Thyroid gland (tissue), 4 donors: ENCODE data around the gene CDH6. TPM values are rescaled to one million over a fixed set of nuclear protein-coding genes. Genes with fewer than 3 reads are reported as not detected.

Source experiments
- DNase-seq, 2 donors: peaks; one replicate each; pipeline ENCODE4 v3.0.0-alpha.2; 2019
- H3K27ac ChIP-seq, 3 donors: fragments of 200-600 bp; sonication (generic); 1 replicate in 2 of 3; 2 replicates in 1 of 3; pipeline ENCODE4 v1.5.1; 2016 to 2019; ENCODE audit warnings: mild to moderate bottlenecking in 1 of 3, moderate library complexity in 1 of 3
- H3K27me3 ChIP-seq: fragments of 200-600 bp; sonication (generic); one replicate; pipeline ENCODE4 v1.5.1; 2019
- H3K36me3 ChIP-seq, 2 donors: fragments of 200-600 bp; sonication (generic); one replicate each; pipeline ENCODE4 v1.5.1; 2016 to 2019
- H3K4me1 ChIP-seq, 2 donors: fragments of 200-600 bp; sonication (generic); one replicate each; pipeline ENCODE4 v1.5.1; 2017 to 2019
- H3K4me3 ChIP-seq, 3 donors: fragments of 200-600 bp; sonication (generic); replicated peaks in 1 of 3; 1 replicate in 2 of 3; 2 replicates in 1 of 3; pipeline ENCODE4 v1.5.1; 2016; ENCODE audit warnings: mild to moderate bottlenecking in 1 of 3
- H3K9me3 ChIP-seq: fragments of 200-600 bp; sonication (generic); one replicate; pipeline ENCODE4 v1.5.1; 2017
- CTCF ChIP-seq, 6 experiments: fragments of 200-600 bp in 3 of 6; fragments of 450-650 bp in 3 of 6; sonication (generic) in 3 of 6; IDR thresholded peaks; one replicate each; pipeline ENCODE4 v1.5.1; 2016 to 2019; ENCODE audit warnings: antibody characterized with exemption in 6 of 6, mild to moderate bottlenecking in 2 of 6, inconsistent platforms in 1 of 6, moderate library complexity in 1 of 6
- POLR2A ChIP-seq, 2 donors: fragments of 450-650 bp; IDR thresholded peaks; one replicate each; pipeline ENCODE4 v1.6.1; 2017; ENCODE audit warnings: antibody characterized with exemption in 2 of 2, mild to moderate bottlenecking in 2 of 2, moderate library complexity in 1 of 2
- WGBS, 2 donors: methylation state at CpG; one replicate each; pipeline ENCODE4 v1.1.5; 2017; 5-methylcytosine and 5-hydroxymethylcytosine counted together
- intact Hi-C: fragments of 100-400 bp; cut with DNase I; formaldehyde crosslinking; loops from one replicate; pipeline ENCODE4 v1.15.1; 2023
- total RNA-seq, 4 donors: library from RNA; depleted of rRNA; stranded (reverse); fragments of >200 nt; gene quantifications; one replicate each; pipeline ENCODE4 v1.2.3, GENCODE V29; 2016

The CDH6 gene
- total RNA-seq, 4 donors from 2014 or later: 1.0 to 3.0 (median 2.2) TPM

GRCh38 chr5:31194892-31195555 is 1.5 kb downstream of the CDH6 start:
- WGBS, 2 donors: 37 to 39% methylated on average over 5 of the region's 5 CpGs
- H3K9me3 ChIP-seq: no peaks in the 10 kb centered on the region
- intact Hi-C loops: no loop called here
- no peak for DNase-seq
- no peak overlapping the region for H3K27ac ChIP-seq
- H3K4me1 ChIP-seq: peaks cover 3 to 15% of the 10 kb centered on the region in 2 donors
- no peak for TF ChIP-seq CTCF (IDR thresholded peaks at IDR 0.05)
- no peak for TF ChIP-seq POLR2A (IDR thresholded peaks at IDR 0.05)
- H3K4me3 ChIP-seq: no peak overlapping the region
- H3K36me3 ChIP-seq: no peaks in the 10 kb centered on the region
- no peaks in the 10 kb centered on the region for H3K27me3 ChIP-seq

- Histone ChIP-seq H3K27ac (no peak overlapping the region), H3K4me1 (peaks cover 3 to 15% of the 10 kb centered on the region in 2 donors), H3K4me3 (no peak overlapping the region), H3K27me3 (no peaks in the 10 kb centered on the region), H3K9me3 (no peaks in the 10 kb centered on the region), H3K36me3 (no peaks in the 10 kb centered on the region)
- TF ChIP-seq CTCF (IDR thresholded peaks at IDR 0.05) (peak in 2 of 6 experiments; percentile 20 to 28), POLR2A (IDR thresholded peaks at IDR 0.05) (no peak)
- peak in 1 of 2 donors; percentile 6 for DNase-seq
- intact Hi-C loops: no loop called here
- 27 to 34% methylated on average over 2 of the region's 2 CpGs for whole genome bisulfite sequencing, 2 donors
These were observed 2.8 kb downstream of the CDH6 start for GRCh38 chr5:31196309-31196708.

GRCh38 chr5:31197183-31197582 is 3.7 kb downstream of the CDH6 start:
- no peaks in the 10 kb centered on the region for H3K36me3 ChIP-seq
- no peaks in the 10 kb centered on the region for H3K27me3 ChIP-seq
- no peak for DNase-seq
- no peaks in the 10 kb centered on the region for H3K9me3 ChIP-seq
- WGBS, 2 donors: 35 to 60% methylated on average over 1 of the region's 1 CpG
- H3K27ac ChIP-seq: peak overlapping the region in 1 of 3 donors; percentile 8
- intact Hi-C loops: no loop called here
- peaks cover 3 to 15% of the 10 kb centered on the region in 2 donors for H3K4me1 ChIP-seq
- no peak for TF ChIP-seq POLR2A (IDR thresholded peaks at IDR 0.05)
- TF ChIP-seq CTCF (IDR thresholded peaks at IDR 0.05): no peak
- no peak overlapping the region for H3K4me3 ChIP-seq

DNA sequence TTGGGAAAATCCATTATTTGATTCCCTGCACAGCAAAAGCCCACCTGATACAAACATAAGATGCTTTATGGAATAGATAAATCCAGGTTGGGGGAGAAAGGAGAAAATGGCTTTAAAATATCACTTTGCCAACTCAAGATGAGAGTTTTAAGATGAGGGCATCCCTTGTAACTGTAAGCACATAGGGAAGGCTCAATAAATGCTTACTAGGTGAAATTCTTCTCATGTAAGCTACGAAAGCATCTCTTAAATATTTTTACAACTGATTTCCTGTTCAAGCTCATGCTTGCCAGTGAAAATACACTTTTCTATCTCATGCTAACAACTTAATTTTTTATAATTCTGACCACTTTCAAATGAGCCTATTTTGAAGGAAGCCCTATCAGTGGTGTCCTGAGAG is 11.5 kb downstream of the CDH6 start:
- no peaks in the 10 kb centered on the region for H3K9me3 ChIP-seq
- no peak overlapping the region for H3K27ac ChIP-seq
- H3K27me3 ChIP-seq: no peaks in the 10 kb centered on the region
- intact Hi-C loops: no loop called here
- WGBS, 2 donors: 67 to 74% methylated on average over 1 of the region's 1 CpG
- no peak for DNase-seq
- no peak for TF ChIP-seq CTCF (IDR thresholded peaks at IDR 0.05)
- TF ChIP-seq POLR2A (IDR thresholded peaks at IDR 0.05): no peak
- H3K4me1 ChIP-seq: no peaks in the 10 kb centered on the region
- no peaks in the 10 kb centered on the region for H3K36me3 ChIP-seq
- no peak overlapping the region for H3K4me3 ChIP-seq

- intact Hi-C loops: no loop called here
- DNase-seq: no peak
- no peak overlapping the region for H3K27ac ChIP-seq
- 84% methylated on average over 5 to 6 of the region's 6 CpGs for WGBS, 2 donors
- H3K27me3 ChIP-seq: no peaks in the 10 kb centered on the region
- no peak overlapping the region for H3K4me3 ChIP-seq
- peaks cover 0 to 3% of the 10 kb centered on the region in 2 donors for H3K4me1 ChIP-seq
- TF ChIP-seq POLR2A (IDR thresholded peaks at IDR 0.05) (no peak), CTCF (IDR thresholded peaks at IDR 0.05) (no peak)
- no peaks in the 10 kb centered on the region for H3K36me3 ChIP-seq
- H3K9me3 ChIP-seq: no peaks in the 10 kb centered on the region
These were observed 14.6 kb downstream of the CDH6 start for GRCh38 chr5:31208043-31208442.
